Cardiac muscle cell (in vitro differentiated cells and primary cell): ENCODE data around the gene TRIM14. TPM values are rescaled to one million over a fixed set of nuclear protein-coding genes. Genes with fewer than 3 reads are reported as not detected.

ENCODE experiments used
- DNase-seq, 2 donors: peaks; one replicate each; pipeline versions ENCODE4 v3.0.0 to v3.0.0-alpha.2; 2010 to 2017; ENCODE audit warnings: low read depth in 1 of 2, low spot score in 1 of 2
- H3K27ac ChIP-seq: fragments of 200-600 bp; sonication (generic); 2 replicates; pipeline ENCODE4 v1.5.1; 2016
- H3K27me3 ChIP-seq: fragments of 200-600 bp; sonication (generic); 2 replicates; pipeline ENCODE4 v1.6.0; 2016; ENCODE audit warnings: control low read depth
- H3K36me3 ChIP-seq: fragments of 200-600 bp; sonication (generic); 2 replicates; pipeline ENCODE4 v1.5.1; 2016; ENCODE audit warnings: control low read depth
- H3K4me1 ChIP-seq: fragments of 200-600 bp; sonication (generic); 2 replicates; pipeline ENCODE4 v1.8.1; 2017; ENCODE audit warnings: low read depth, mild to moderate bottlenecking, mixed run types
- H3K4me3 ChIP-seq: fragments of 200-600 bp; sonication (generic); 2 replicates; pipeline ENCODE4 v1.5.1; 2016; ENCODE audit warnings: mild to moderate bottlenecking
- H3K9me3 ChIP-seq: fragments of 200-600 bp; sonication (generic); 2 replicates; pipeline ENCODE4 v1.5.1; 2017; ENCODE audit warnings: low read depth, mild to moderate bottlenecking, control low read depth
- polyA plus RNA-seq: library from polyadenylated mRNA; unstranded; fragments of >200 nt; fragmentation: Nextera tagmentation; extraction: Ambion mirVana; gene quantifications from 2 replicates; pipeline ENCODE4 v1.2.1, GENCODE V29; 2016
- total RNA-seq: library from RNA; depleted of rRNA; stranded (reverse); fragments of >200 nt; gene quantifications from 2 replicates; pipeline ENCODE4 v1.2.3, GENCODE V29; 2016
- TF ChIP-seq, protein P1 (sequence below): IDR thresholded peaks from 2 replicates; pipeline ENCODE4 v1.5.1; 2012; ENCODE audit warnings: low read depth, mild to moderate bottlenecking, low read length

The TRIM14 gene, protein sequence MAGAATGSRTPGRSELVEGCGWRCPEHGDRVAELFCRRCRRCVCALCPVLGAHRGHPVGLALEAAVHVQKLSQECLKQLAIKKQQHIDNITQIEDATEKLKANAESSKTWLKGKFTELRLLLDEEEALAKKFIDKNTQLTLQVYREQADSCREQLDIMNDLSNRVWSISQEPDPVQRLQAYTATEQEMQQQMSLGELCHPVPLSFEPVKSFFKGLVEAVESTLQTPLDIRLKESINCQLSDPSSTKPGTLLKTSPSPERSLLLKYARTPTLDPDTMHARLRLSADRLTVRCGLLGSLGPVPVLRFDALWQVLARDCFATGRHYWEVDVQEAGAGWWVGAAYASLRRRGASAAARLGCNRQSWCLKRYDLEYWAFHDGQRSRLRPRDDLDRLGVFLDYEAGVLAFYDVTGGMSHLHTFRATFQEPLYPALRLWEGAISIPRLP
- total RNA-seq (1.3 and 1.5 TPM in 2 replicates), polyA plus RNA-seq (0.57 and 4.4 TPM in 2 replicates)

DNA sequence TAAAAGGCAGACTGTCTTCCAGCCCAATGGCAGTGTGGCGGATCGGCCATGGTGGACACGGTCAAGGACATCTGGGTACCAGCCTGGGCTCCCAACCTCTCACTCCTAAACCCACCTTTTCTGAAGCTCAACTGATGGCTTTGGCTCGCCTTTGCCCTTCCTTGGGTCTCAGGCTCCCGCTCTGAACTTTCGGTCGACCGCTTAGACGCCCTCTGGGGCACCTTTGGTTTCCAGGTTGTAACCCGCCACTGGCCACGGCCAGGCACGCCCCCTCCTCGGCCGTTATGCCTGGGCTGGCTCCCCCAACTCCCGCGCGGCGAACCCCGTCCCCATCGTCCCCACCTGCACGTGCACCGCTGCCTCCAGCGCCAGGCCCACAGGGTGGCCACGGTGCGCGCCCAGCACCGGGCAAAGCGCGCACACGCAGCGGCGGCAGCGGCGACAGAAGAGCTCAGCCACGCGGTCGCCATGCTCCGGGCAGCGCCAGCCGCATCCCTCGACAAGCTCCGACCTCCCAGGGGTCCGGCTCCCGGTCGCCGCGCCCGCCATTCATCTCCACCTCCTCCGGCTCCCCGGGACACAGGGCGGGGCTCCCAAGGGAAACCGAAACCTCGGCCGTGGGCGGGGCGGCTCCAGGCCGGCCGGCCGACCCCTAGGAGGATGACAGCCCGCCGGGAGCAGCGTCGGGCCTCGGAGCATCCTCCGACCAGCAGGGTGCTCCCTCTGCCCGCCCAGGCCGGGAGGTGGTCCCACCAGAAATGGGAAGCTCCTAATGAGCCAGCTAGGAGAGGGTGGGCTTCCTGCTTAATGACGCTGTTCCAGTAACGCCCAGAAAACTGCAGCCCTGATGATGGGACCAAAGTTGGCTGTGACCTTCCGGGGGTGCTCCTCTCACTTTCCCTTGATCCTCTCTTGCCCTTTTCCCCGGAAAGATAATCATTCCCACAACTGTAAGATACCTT is at the start of gene TRIM14:
TRIM14 (minus strand) TSS at position 583 of the 962 bp plus-strand sequence; CDS start at position 549, 34 bp downstream.
- Histone ChIP-seq H3K27ac (no peak within 1 kb of the TSS), H3K9me3 (no peaks in the 10 kb centered on the region), H3K4me1 (no peaks in the 10 kb centered on the region), H3K27me3 (no peaks in the 10 kb centered on the region), H3K4me3 (peak within 1 kb of the TSS; percentile 38), H3K36me3 (no peaks in the 10 kb centered on the region)
- TF ChIP-seq, protein P1, sequence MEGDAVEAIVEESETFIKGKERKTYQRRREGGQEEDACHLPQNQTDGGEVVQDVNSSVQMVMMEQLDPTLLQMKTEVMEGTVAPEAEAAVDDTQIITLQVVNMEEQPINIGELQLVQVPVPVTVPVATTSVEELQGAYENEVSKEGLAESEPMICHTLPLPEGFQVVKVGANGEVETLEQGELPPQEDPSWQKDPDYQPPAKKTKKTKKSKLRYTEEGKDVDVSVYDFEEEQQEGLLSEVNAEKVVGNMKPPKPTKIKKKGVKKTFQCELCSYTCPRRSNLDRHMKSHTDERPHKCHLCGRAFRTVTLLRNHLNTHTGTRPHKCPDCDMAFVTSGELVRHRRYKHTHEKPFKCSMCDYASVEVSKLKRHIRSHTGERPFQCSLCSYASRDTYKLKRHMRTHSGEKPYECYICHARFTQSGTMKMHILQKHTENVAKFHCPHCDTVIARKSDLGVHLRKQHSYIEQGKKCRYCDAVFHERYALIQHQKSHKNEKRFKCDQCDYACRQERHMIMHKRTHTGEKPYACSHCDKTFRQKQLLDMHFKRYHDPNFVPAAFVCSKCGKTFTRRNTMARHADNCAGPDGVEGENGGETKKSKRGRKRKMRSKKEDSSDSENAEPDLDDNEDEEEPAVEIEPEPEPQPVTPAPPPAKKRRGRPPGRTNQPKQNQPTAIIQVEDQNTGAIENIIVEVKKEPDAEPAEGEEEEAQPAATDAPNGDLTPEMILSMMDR, result peak; percentile 36
- DNase-seq, result peak; percentile 65 to 72

DNA sequence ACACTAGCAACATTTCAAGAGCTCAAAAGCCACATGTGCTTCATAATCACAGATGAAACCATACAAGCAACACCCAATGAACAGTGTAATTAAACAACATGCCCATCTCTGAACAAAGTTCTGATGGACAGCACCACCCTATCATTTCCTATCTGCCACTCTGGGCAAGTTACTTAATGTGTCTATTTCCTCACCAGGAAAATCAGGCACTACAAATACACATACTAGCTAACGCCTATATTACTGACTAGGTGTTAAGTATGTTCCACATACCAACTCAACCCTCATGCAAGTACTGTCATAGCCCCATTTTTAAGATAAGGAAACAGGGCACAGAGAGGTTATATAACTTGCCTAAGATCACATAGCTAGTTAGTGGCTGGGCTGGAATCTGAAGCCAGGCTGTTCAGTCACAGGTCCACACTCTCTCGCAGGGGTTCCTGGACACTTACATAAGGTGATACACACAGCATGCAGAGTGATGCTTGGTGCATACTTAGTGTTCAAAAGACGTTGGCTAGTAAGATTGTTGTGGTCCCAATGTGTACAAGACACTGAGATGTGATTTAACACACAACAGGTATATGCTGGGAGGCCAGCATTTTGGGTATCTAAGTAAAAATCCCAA is 49.2 kb upstream of the TRIM14 start:
- H3K9me3 ChIP-seq, result no peaks in the 10 kb centered on the region
- no peaks in the 10 kb centered on the region for H3K4me1 ChIP-seq
- H3K27ac ChIP-seq, result no peak overlapping the region
- H3K27me3 ChIP-seq, result no peaks in the 10 kb centered on the region
- H3K36me3 ChIP-seq, result no peaks in the 10 kb centered on the region
- TF ChIP-seq, protein P1, result no peak
- DNase-seq, result no peak
- H3K4me3 ChIP-seq, result no peak overlapping the region

DNA sequence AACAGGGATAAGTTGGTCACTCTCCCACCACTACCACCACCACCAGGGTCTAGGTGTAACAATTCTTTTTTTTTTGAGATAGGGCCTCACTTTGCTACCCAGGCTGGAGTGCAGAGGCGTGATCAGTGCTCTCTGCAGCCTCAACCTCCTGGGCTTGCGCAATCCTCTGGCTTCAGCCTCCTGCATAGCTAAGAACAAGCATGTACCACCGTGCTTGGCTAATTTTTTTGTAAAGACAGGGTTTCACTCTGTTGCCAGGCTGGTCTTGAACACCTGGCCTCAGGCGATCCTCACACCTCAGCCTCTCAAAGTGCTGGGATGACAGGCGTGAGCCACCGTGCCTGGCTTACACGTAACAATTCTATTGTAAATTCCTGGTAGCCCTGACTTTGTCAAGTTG is 45.9 kb upstream of the TRIM14 start:
- H3K9me3 ChIP-seq, result no peaks in the 10 kb centered on the region
- no peak overlapping the region for H3K4me3 ChIP-seq
- DNase-seq, result no peak
- TF ChIP-seq, protein P1, result no peak
- H3K36me3 ChIP-seq, result no peaks in the 10 kb centered on the region
- H3K27me3 ChIP-seq, result no peaks in the 10 kb centered on the region
- H3K4me1 ChIP-seq, result no peaks in the 10 kb centered on the region
- H3K27ac ChIP-seq, result no peak overlapping the region

DNA sequence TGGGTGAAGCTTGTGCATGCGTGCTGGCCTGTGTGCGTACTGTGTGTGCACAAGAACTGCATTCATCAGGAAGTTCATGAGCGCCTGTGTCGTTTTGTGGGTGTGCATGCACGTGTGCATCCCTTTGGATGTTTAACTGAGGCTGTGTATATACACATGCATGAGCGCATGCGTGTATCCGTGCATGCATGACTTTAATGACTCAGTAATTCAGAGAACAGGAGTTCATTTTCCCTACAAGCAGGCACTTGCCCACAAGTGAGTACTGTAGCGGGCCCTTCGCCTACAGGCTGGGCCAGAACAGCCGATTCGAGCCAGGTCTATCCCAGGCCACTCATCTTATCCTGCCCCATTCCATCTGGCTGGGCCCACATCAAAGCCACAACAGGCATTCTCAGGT is 43.6 kb upstream of the TRIM14 start:
- Histone ChIP-seq H3K36me3 (no peaks in the 10 kb centered on the region), H3K4me3 (no peak overlapping the region), H3K27ac (no peak overlapping the region), H3K4me1 (no peaks in the 10 kb centered on the region), H3K9me3 (no peaks in the 10 kb centered on the region), H3K27me3 (no peaks in the 10 kb centered on the region)
- TF ChIP-seq, protein P1, result no peak
- DNase-seq, result no peak

DNA sequence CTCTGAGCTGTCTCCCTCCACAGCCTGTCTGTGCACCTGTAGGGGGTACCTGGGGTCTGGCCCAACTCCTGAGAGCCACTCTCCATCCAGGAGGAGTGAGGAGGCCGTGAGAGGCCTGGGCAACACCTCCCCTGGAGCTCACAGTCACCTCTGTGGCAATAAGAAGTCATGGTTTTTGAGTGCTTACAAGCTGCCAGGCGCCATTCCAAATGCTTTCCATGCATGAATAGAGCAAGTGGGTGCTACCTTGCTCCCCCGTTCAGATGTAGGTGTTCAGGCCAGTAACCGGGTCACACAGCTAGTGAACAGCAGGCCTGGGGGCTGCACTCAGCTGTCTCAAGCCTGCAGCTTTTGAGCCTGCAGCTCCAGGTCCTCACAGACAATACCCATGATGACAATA is 42.8 kb upstream of the TRIM14 start:
- Histone ChIP-seq H3K4me3 (no peak overlapping the region), H3K27ac (no peak overlapping the region)
- no peak for DNase-seq

More for the DNA sequence above, 42.8 kb upstream of the TRIM14 start:
- Histone ChIP-seq H3K36me3 (no peaks in the 10 kb centered on the region), H3K4me1 (no peaks in the 10 kb centered on the region), H3K9me3 (no peaks in the 10 kb centered on the region), H3K27me3 (no peaks in the 10 kb centered on the region)
- TF ChIP-seq, protein P1, result no peak
